Lung (tissue), 12 donors: ENCODE measurements around the gene TKTL2. TPM values are rescaled to one million over a fixed set of nuclear protein-coding genes. Genes with fewer than 3 reads are reported as not detected.
A peak's percentile ranks its signal among the peaks of the same experiment; 100 is the strongest.

Experiments
- ATAC-seq: fragments of 200-7000 bp; cut with Tn5 transposase; one replicate; pipeline ENCODE4 v1.9.1; 2020; ENCODE audit warnings: moderate number of reproducible peaks; ENCODE audit not compliant: insufficient read depth, low FRiP score
- DNase-seq, 3 donors: peaks; one replicate each; pipeline ENCODE4 v3.0.0-alpha.2; 2013 to 2017
- H3K27ac ChIP-seq, 2 donors: one replicate each; pipeline ENCODE4 v1.5.1; 2013; ENCODE audit warnings: mild to moderate bottlenecking in 2 of 2, moderate library complexity in 2 of 2, control low read depth in 1 of 2, inconsistent platforms in 1 of 2, low read depth in 1 of 2, low read length in 1 of 2
- H3K27me3 ChIP-seq, 3 donors: one replicate each; pipeline ENCODE4 v1.5.1; 2013; ENCODE audit warnings: low read length in 2 of 3; ENCODE audit not compliant: control insufficient read depth in 3 of 3, insufficient read depth in 3 of 3
- H3K36me3 ChIP-seq, 4 donors: one replicate each; pipeline ENCODE4 v1.5.1; 2013; ENCODE audit warnings: low read length in 4 of 4, mild to moderate bottlenecking in 1 of 4, moderate library complexity in 1 of 4; ENCODE audit not compliant: control insufficient read depth in 4 of 4, insufficient read depth in 4 of 4
- H3K4me1 ChIP-seq, 5 donors: one replicate each; pipeline ENCODE4 v1.5.1; 2013; ENCODE audit warnings: low read length in 5 of 5, mild to moderate bottlenecking in 2 of 5, moderate library complexity in 1 of 5; ENCODE audit not compliant: control insufficient read depth in 5 of 5, insufficient read depth in 5 of 5
- H3K4me3 ChIP-seq: one replicate; pipeline ENCODE4 v1.5.1; 2013; ENCODE audit warnings: mild to moderate bottlenecking, control low read depth, moderate library complexity
- H3K9ac ChIP-seq, 2 donors: one replicate each; pipeline ENCODE4 v1.5.1; 2013; ENCODE audit warnings: low read length in 2 of 2, control low read depth in 1 of 2; ENCODE audit not compliant: insufficient read depth in 1 of 2
- H3K9me3 ChIP-seq, 4 donors: one replicate each; pipeline ENCODE4 v1.5.1; 2013; ENCODE audit warnings: low read length in 3 of 4, mild to moderate bottlenecking in 1 of 4, moderate library complexity in 1 of 4; ENCODE audit not compliant: control insufficient read depth in 4 of 4, insufficient read depth in 3 of 4
- WGBS, 2 donors: extraction: QIAGEN DNeasy Blood & Tissue Kit; methylation state at CpG; one replicate each; pipeline ENCODE4 v1.1.7; 2013; 5-methylcytosine and 5-hydroxymethylcytosine counted together
- polyA plus RNA-seq, 2 donors: library from polyadenylated mRNA; stranded (reverse); fragments of 200-250 nt; gene quantifications; one replicate each; pipeline ENCODE4 v1.2.1, GENCODE V29; 2013
- total RNA-seq, 2 donors: library from RNA; depleted of rRNA in 1 of 2; stranded (reverse); fragments of >200 nt in 1 of 2; gene quantifications; one replicate each; pipeline ENCODE4 v1.2.1, GENCODE V29; 2014 to 2021
- TF ChIP-seq, protein P1 (sequence below): IDR thresholded peaks from 2 replicates; pipeline ENCODE4 v1.5.1; 2012; ENCODE audit warnings: mild to moderate bottlenecking; ENCODE audit errors: control extremely low read depth, extremely low read depth
- donor health status: control.
- donor health status: control.
- donor health status: Bipolar disorder and iron deficiency.
- donor health status: healthy.
- donor health status: DM: yes; HTN: yes; CAD: no.

TKTL2 gene
- total and polyA plus RNA-seq, 4 donors: 0.02 TPM; not detected in 3

DNA sequence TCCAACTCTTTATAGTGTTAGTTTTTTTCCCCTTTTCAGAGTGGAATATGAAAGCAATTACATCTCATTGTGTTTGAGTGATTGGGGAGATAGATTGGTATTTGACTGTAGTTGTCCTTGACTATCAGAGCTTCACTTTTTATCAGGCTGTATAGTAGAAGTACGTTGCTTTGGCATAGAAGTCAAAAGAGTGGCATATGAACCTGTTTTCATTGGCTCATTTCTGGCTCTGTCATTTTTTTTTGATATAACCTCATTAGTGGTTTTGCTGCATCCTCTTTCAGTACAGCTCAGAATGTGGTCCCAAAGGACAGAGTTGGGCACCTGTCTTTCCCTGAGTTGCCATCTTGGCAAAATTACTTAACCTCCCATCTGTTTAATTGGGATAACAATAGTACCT is 22.3 kb upstream of the TKTL2 start:
- ATAC-seq (no peak), DNase-seq (no peak)
- Histone ChIP-seq H3K9ac (peak overlapping the region in 1 of 2 donors; percentile 36), H3K27me3 (no peaks in the 10 kb centered on the region), H3K4me1 (peaks cover 0 to 8% (median 0%) of the 10 kb centered on the region in 5 donors), H3K9me3 (no peaks in the 10 kb centered on the region), H3K27ac (no peak overlapping the region), H3K36me3 (peaks cover 0 to 2% (median 0%) of the 10 kb centered on the region in 4 donors), H3K4me3 (no peak overlapping the region)
- 7 to 9% methylated on average over 1 of the region's 1 CpG for WGBS, 2 donors
- TF ChIP-seq, protein P1, sequence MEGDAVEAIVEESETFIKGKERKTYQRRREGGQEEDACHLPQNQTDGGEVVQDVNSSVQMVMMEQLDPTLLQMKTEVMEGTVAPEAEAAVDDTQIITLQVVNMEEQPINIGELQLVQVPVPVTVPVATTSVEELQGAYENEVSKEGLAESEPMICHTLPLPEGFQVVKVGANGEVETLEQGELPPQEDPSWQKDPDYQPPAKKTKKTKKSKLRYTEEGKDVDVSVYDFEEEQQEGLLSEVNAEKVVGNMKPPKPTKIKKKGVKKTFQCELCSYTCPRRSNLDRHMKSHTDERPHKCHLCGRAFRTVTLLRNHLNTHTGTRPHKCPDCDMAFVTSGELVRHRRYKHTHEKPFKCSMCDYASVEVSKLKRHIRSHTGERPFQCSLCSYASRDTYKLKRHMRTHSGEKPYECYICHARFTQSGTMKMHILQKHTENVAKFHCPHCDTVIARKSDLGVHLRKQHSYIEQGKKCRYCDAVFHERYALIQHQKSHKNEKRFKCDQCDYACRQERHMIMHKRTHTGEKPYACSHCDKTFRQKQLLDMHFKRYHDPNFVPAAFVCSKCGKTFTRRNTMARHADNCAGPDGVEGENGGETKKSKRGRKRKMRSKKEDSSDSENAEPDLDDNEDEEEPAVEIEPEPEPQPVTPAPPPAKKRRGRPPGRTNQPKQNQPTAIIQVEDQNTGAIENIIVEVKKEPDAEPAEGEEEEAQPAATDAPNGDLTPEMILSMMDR: no peak

DNA sequence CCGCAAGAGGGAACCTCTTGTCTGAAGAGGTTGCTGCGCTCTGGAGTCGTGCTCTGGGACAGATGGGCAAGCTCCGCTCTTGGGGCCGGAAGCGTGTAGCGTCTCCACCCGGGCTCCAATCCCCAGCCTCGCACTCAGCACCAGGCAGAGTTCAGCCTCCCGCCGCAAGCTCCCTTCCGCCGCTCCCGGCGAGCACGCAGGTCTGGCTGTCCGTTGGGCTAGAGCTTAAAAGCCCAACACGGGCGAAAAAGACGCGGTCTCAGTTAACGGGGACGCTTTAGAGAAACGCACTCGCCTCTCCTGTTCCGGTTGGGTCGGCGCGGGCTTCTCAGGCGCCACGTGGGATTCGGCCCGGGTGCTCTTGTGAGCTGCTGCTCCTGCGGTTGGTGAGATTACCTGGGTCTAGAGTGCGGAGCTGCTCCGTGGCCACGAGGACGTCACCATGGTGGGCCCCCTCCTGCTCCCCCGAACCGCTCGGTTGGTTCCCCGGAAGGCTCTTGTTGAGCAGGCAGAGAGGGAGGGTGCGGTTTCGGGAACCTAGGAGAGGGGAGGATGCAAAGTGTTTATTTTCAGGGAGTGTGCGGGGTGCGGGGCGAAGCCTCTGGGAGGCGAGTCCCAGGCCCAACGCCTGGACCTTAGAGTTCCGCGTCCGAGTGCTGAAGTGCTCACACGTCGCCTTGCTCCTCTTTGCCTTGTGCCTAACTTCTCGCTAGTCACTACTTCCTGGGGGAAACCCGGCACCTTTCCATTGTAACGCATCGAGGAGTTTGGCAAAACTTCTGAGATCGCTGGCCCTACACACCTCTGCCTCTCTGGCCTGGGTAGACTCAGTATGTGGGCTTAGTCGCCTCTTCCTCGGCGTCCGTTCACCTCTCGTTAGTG is 21.0 kb upstream of the TKTL2 start, which contains the start of gene TMA16:
TSS of gene TMA16 (plus strand) at position 331 of the 882 bp plus-strand sequence. CDS start at position 443, 112 bp downstream.
- peak within 1 kb of the TSS; percentile 67 to 88 for H3K9ac ChIP-seq
- peak within 1 kb of the TSS; percentile 87 for H3K27ac ChIP-seq
- H3K4me3 ChIP-seq: peak within 1 kb of the TSS; percentile 66
- no peaks in the 10 kb centered on the region for H3K36me3 ChIP-seq
- WGBS, 2 donors: 0% methylated on average over 64 of the region's 64 CpGs
- TF ChIP-seq, protein P1: no peak
- H3K4me1 ChIP-seq: peaks cover 0 to 8% (median 0%) of the 10 kb centered on the region in 5 donors
- H3K9me3 ChIP-seq: no peaks in the 10 kb centered on the region
- DNase-seq (peak; percentile 91 to 95 (median 93)), ATAC-seq (peak; percentile 97)
- H3K27me3 ChIP-seq: no peaks in the 10 kb centered on the region

DNA sequence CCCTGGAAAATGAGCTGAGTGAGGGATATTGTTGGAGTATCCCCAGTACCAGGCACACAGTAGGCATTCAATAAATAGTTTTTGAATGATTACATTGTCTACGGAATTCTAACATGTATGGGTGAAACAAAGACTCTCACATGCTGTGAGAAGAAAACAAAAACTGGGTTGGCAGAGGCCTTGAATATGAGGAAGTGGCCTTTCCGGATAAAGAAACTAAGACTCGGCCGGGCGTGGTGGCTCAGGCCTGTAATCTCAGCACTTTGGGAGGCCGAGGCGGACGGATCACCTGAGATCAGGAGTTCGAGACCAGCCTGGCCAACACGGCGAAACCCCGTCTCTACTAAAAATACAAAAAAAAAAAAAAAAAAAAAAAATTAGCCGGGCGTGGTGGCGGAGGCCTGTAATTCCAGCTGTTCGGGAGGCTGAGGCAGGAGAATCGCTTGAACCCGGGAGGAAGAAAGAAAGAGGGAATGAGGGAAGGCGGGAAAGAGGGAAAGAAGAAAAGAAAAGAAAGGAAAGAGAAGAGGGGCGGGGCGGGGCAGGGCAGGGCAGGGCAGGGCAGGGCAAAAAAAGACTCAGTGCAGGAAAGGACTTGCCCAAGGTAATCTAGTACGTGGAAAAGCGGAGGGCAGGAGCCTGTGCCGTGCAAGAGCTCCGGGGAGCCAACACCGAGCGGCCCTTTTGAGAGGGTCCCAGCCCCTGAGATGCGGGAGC is 20.2 kb upstream of the TKTL2 start:
- Histone ChIP-seq H3K27ac (peak overlapping the region; percentile 87), H3K9ac (peak overlapping the region; percentile 67 to 88), H3K27me3 (no peaks in the 10 kb centered on the region), H3K36me3 (no peaks in the 10 kb centered on the region), H3K9me3 (no peaks in the 10 kb centered on the region), H3K4me1 (peaks cover 0 to 8% (median 0%) of the 10 kb centered on the region in 5 donors), H3K4me3 (peak overlapping the region; percentile 66)
- TF ChIP-seq, protein P1: no peak
- DNase-seq (peak in 1 of 3 donors; percentile 15), ATAC-seq (no peak)
- 33 to 43% methylated on average over 27 to 28 of the region's 28 CpGs for WGBS, 2 donors
